WTC11 (cell line): ENCODE measurements around the gene CIAO2A. TPM values are rescaled to one million over a fixed set of nuclear protein-coding genes. Genes with fewer than 3 reads are reported as not detected.

Experiments used
- FOXJ3 ChIP-seq: sonication (generic); formaldehyde crosslinking; IDR thresholded peaks from 2 replicates; pipeline ENCODE4 v1.9.0; 2021; ENCODE audit warnings: missing genetic modification reagents, mild to moderate bottlenecking, borderline replicate concordance
- NFE2L1 ChIP-seq: sonication (generic); formaldehyde crosslinking; IDR thresholded peaks from 2 replicates; pipeline ENCODE4 v1.8.1; 2023; ENCODE audit warnings: missing genetic modification reagents
- PRRX2 ChIP-seq: fragments of 250-450 bp; sonication (Bioruptor Pico); IDR thresholded peaks from 2 replicates; pipeline ENCODE4 v1.8.0; 2021; ENCODE audit warnings: mild to moderate bottlenecking
- RELA ChIP-seq: sonication (generic); formaldehyde crosslinking; IDR thresholded peaks from 2 replicates; pipeline ENCODE4 v1.8.1; 2022; ENCODE audit warnings: missing genetic modification reagents, mild to moderate bottlenecking, borderline replicate concordance
- ZNF423 ChIP-seq: fragments of 250-450 bp; sonication (Bioruptor Pico); IDR thresholded peaks from 2 replicates; pipeline ENCODE4 v2.1.2; 2022; ENCODE audit warnings: mild to moderate bottlenecking, moderate library complexity
- total RNA-seq: library from RNA; stranded (reverse); gene quantifications from 3 replicates; pipeline ENCODE4 v1.2.3, GENCODE V29; 2021
- TF ChIP-seq, protein P1 (sequence below): fragments of 250-450 bp; sonication (Bioruptor Pico); conservative IDR thresholded peaks from 2 replicates; pipeline ENCODE4 v1.9.0; 2021; ENCODE audit warnings: mild to moderate bottlenecking
- TF ChIP-seq, protein P2 (sequence below): fragments of 250-450 bp; sonication (Bioruptor Pico); IDR thresholded peaks from 2 replicates; pipeline ENCODE4 v1.9.0; 2021; ENCODE audit warnings: mild to moderate bottlenecking
- TF ChIP-seq, protein P3 (sequence below): fragments of 250-450 bp; sonication (Bioruptor Pico); IDR thresholded peaks from 2 replicates; pipeline ENCODE4 v1.9.0; 2021; ENCODE audit warnings: mild to moderate bottlenecking, borderline replicate concordance
- TF ChIP-seq, protein P4 (sequence below): sonication (generic); formaldehyde crosslinking; IDR thresholded peaks from 2 replicates; pipeline ENCODE4 v1.8.0; 2022; ENCODE audit warnings: missing genetic modification reagents
- TF ChIP-seq, protein P5 (sequence below): sonication (generic); formaldehyde crosslinking; IDR thresholded peaks from 2 replicates; pipeline ENCODE4 v1.8.1; 2022; ENCODE audit warnings: mild to moderate bottlenecking, missing genetic modification reagents, moderate library complexity, borderline replicate concordance

Gene CIAO2A
- total RNA-seq, 1 experiment from 2014 or later, result 73.6 TPM

DNA sequence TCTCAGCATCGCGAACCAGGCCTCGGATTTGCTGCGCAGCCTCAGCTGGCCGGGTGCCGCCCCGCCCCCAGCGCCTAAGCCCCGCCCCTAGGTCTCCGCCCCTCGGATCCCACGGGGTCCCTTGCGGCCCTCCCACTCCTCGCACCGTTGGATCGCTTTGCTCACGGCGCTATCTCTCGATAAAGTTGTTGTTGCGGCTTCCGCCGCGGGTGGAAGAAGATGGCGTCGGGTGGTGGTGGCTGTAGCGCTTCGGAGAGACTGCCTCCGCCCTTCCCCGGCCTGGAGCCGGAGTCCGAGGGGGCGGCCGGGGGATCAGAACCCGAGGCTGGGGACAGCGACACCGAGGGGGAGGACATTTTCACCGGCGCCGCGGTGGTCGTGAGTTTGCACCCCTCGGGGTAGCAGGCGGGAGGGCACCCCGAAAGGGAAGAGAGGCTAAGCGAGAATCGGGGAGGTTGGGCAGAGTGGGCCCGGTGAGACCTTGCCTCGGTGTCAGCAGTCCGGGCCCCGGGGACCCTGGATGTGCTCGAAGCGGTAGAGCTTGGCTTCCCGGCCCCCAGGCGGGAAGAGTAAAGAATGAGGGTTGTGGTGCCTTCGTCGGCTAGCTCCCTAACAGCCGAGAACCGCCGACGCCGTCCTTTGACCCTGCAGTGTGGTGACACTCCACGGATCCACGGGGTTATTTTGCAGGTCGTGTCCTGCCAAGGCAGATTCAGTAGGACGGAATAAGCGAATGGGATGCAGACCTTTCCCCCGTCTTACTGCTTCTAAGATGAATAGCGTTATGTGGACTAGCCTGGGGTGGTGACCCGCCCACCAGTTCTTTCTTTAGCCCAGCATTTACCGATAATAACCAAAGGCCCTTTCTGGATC is 2.4 kb upstream of the CIAO2A start, which contains the start of gene SNX1 (continued):
- TF ChIP-seq, protein P1, sequence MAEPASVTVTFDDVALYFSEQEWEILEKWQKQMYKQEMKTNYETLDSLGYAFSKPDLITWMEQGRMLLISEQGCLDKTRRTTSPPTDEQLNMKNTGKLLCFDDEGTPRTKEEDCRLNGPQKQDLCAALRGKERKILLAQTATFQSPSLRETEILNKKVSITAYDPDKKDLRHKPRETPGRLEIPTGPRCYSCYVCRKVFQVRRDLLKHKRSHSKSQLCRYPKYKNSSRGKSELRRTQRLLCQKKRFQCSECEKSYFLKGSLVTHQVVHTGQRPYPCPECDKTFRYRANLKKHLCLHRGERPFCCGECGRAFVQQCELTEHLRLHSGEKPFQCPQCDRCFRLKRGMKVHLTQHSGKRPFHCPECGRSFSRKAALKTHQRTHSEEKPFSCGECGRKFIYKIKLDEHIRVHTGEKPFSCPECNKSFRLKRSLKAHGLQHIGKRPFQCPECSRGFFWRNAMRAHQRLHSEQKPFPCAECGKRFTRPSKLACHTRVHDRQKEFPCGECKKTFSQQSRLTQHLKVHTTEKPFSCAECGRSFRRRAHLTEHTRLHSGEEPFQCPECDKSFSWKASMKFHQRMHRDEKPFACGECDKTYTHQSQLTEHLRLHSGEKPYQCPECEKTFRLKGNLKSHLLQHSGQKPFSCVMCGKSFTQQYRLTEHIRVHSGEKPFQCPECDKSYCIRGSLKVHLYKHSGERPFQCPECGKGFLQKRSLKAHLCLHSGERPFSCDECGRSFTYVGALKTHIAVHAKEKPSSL (CRISPR knock-in tag), result no peak
- TF ChIP-seq, protein P2, sequence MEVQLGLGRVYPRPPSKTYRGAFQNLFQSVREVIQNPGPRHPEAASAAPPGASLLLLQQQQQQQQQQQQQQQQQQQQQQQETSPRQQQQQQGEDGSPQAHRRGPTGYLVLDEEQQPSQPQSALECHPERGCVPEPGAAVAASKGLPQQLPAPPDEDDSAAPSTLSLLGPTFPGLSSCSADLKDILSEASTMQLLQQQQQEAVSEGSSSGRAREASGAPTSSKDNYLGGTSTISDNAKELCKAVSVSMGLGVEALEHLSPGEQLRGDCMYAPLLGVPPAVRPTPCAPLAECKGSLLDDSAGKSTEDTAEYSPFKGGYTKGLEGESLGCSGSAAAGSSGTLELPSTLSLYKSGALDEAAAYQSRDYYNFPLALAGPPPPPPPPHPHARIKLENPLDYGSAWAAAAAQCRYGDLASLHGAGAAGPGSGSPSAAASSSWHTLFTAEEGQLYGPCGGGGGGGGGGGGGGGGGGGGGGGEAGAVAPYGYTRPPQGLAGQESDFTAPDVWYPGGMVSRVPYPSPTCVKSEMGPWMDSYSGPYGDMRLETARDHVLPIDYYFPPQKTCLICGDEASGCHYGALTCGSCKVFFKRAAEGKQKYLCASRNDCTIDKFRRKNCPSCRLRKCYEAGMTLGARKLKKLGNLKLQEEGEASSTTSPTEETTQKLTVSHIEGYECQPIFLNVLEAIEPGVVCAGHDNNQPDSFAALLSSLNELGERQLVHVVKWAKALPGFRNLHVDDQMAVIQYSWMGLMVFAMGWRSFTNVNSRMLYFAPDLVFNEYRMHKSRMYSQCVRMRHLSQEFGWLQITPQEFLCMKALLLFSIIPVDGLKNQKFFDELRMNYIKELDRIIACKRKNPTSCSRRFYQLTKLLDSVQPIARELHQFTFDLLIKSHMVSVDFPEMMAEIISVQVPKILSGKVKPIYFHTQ (CRISPR knock-in tag), result no peak
- TF ChIP-seq, protein P3, sequence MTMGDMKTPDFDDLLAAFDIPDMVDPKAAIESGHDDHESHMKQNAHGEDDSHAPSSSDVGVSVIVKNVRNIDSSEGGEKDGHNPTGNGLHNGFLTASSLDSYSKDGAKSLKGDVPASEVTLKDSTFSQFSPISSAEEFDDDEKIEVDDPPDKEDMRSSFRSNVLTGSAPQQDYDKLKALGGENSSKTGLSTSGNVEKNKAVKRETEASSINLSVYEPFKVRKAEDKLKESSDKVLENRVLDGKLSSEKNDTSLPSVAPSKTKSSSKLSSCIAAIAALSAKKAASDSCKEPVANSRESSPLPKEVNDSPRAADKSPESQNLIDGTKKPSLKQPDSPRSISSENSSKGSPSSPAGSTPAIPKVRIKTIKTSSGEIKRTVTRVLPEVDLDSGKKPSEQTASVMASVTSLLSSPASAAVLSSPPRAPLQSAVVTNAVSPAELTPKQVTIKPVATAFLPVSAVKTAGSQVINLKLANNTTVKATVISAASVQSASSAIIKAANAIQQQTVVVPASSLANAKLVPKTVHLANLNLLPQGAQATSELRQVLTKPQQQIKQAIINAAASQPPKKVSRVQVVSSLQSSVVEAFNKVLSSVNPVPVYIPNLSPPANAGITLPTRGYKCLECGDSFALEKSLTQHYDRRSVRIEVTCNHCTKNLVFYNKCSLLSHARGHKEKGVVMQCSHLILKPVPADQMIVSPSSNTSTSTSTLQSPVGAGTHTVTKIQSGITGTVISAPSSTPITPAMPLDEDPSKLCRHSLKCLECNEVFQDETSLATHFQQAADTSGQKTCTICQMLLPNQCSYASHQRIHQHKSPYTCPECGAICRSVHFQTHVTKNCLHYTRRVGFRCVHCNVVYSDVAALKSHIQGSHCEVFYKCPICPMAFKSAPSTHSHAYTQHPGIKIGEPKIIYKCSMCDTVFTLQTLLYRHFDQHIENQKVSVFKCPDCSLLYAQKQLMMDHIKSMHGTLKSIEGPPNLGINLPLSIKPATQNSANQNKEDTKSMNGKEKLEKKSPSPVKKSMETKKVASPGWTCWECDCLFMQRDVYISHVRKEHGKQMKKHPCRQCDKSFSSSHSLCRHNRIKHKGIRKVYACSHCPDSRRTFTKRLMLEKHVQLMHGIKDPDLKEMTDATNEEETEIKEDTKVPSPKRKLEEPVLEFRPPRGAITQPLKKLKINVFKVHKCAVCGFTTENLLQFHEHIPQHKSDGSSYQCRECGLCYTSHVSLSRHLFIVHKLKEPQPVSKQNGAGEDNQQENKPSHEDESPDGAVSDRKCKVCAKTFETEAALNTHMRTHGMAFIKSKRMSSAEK, result no peak
- TF ChIP-seq PRRX2 (CRISPR knock-in tag) (no peak), FOXJ3 (CRISPR knock-in tag) (no peak), ZNF423 (CRISPR knock-in tag) (no peak), NFE2L1 (no peak), RELA (0 out of 2 replicates have a peak, but pooled peaks have one; percentile 63)
- TF ChIP-seq, protein P4, sequence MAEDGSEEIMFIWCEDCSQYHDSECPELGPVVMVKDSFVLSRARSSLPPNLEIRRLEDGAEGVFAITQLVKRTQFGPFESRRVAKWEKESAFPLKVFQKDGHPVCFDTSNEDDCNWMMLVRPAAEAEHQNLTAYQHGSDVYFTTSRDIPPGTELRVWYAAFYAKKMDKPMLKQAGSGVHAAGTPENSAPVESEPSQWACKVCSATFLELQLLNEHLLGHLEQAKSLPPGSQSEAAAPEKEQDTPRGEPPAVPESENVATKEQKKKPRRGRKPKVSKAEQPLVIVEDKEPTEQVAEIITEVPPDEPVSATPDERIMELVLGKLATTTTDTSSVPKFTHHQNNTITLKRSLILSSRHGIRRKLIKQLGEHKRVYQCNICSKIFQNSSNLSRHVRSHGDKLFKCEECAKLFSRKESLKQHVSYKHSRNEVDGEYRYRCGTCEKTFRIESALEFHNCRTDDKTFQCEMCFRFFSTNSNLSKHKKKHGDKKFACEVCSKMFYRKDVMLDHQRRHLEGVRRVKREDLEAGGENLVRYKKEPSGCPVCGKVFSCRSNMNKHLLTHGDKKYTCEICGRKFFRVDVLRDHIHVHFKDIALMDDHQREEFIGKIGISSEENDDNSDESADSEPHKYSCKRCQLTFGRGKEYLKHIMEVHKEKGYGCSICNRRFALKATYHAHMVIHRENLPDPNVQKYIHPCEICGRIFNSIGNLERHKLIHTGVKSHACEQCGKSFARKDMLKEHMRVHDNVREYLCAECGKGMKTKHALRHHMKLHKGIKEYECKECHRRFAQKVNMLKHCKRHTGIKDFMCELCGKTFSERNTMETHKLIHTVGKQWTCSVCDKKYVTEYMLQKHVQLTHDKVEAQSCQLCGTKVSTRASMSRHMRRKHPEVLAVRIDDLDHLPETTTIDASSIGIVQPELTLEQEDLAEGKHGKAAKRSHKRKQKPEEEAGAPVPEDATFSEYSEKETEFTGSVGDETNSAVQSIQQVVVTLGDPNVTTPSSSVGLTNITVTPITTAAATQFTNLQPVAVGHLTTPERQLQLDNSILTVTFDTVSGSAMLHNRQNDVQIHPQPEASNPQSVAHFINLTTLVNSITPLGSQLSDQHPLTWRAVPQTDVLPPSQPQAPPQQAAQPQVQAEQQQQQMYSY (CRISPR knock-in tag), result no peak
- TF ChIP-seq, protein P5, sequence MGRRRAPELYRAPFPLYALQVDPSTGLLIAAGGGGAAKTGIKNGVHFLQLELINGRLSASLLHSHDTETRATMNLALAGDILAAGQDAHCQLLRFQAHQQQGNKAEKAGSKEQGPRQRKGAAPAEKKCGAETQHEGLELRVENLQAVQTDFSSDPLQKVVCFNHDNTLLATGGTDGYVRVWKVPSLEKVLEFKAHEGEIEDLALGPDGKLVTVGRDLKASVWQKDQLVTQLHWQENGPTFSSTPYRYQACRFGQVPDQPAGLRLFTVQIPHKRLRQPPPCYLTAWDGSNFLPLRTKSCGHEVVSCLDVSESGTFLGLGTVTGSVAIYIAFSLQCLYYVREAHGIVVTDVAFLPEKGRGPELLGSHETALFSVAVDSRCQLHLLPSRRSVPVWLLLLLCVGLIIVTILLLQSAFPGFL (CRISPR knock-in tag), result no peak
